Small intestine (tissue), 7 donors: ENCODE data around the gene TMEM62. TPM values are rescaled to one million over a fixed set of nuclear protein-coding genes. Genes with fewer than 3 reads are reported as not detected.

Experiments
- DNase-seq, 2 donors: peaks; one replicate each; pipeline versions ENCODE4 v3.0.0 to v3.0.0-alpha.2; 2013
- FAIRE-seq: peaks from 2 replicates; lab custom pipeline; 2012; peaks lifted over from hg19 to GRCh38; lab: Jason Lieb, UNC
- H3K27ac ChIP-seq, 3 donors: one replicate each; pipeline ENCODE4 v1.5.1; 2013; ENCODE audit warnings: low read length in 2 of 3, mild to moderate bottlenecking in 2 of 3, control low read depth in 1 of 3, inconsistent platforms in 1 of 3, low read depth in 1 of 3, moderate library complexity in 1 of 3
- H3K27me3 ChIP-seq, 3 donors: one replicate each; pipeline ENCODE4 v1.6.1; 2013; ENCODE audit warnings: low read length in 3 of 3, inconsistent platforms in 1 of 3; ENCODE audit not compliant: control insufficient read depth in 3 of 3, insufficient read depth in 3 of 3
- H3K36me3 ChIP-seq, 3 donors: one replicate each; pipeline ENCODE4 v1.6.1; 2013; ENCODE audit warnings: low read length in 3 of 3, inconsistent platforms in 1 of 3, low read depth in 1 of 3, mild to moderate bottlenecking in 1 of 3, moderate library complexity in 1 of 3; ENCODE audit not compliant: control insufficient read depth in 3 of 3, insufficient read depth in 2 of 3
- H3K4me1 ChIP-seq, 3 donors: one replicate each; pipeline ENCODE4 v1.6.1; 2013; ENCODE audit warnings: low read length in 2 of 3, inconsistent platforms in 1 of 3, low read depth in 1 of 3, mild to moderate bottlenecking in 1 of 3, moderate library complexity in 1 of 3; ENCODE audit not compliant: control insufficient read depth in 3 of 3, insufficient read depth in 2 of 3
- H3K4me3 ChIP-seq, 3 donors: one replicate each; pipeline ENCODE4 v1.5.1; 2013; ENCODE audit warnings: low read length in 3 of 3, control low read depth in 1 of 3, inconsistent platforms in 1 of 3, low read depth in 1 of 3, mild to moderate bottlenecking in 1 of 3, moderate library complexity in 1 of 3
- H3K9me3 ChIP-seq, 2 donors: one replicate each; pipeline ENCODE4 v1.6.1; 2013; ENCODE audit warnings: low read depth in 1 of 2, low read length in 1 of 2; ENCODE audit not compliant: control insufficient read depth in 2 of 2, insufficient read depth in 1 of 2
- WGBS, 3 donors: extraction: QIAGEN DNeasy Blood & Tissue Kit; methylation state at CpG; one replicate each; pipeline ENCODE4 v1.1.7; 2013; 5-methylcytosine and 5-hydroxymethylcytosine counted together
- polyA plus RNA-seq, 4 donors: library from polyadenylated mRNA; stranded (reverse) in 3 of 4; unstranded in 1 of 4; fragments of 200-250 nt in 3 of 4; fragments of 120-200 nt in 1 of 4; gene quantifications; one replicate each; pipeline versions ENCODE4 v1.2.1 to v1.2.3, GENCODE V29; 2013
- donor health status: healthy with polysubstance abuse.
- donor health status: control.
- donor health status: control.
- donor health status: Bipolar disorder and iron deficiency.
- donor health status: healthy.

Gene TMEM62
- polyA plus RNA-seq, 4 donors = 21.3 to 36.6 (median 30.3) TPM

DNA sequence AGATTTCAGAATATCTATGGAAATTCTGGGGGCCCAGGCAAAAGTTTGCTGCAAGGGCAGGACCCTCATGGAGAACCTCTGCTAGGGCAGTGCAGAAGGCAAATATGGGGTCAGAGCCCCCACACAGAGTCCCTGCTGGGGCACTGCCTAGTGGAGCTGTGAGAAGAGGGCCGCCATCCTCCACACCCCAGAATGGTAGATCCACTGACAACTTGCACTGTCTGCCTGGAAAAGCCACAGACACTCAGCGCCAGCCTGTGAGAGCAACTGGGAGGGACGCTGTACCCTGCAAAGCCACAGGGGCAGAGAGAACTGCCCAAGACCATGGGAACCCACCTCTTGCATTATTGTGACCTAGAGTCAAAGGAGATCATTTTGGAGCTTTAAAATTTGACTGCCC is 65.6 kb downstream of the TMEM62 start:
- no peak for FAIRE-seq
- 97 to 98% (median 98%) methylated on average over 3 of the region's 3 CpGs for WGBS, 3 donors

DNA sequence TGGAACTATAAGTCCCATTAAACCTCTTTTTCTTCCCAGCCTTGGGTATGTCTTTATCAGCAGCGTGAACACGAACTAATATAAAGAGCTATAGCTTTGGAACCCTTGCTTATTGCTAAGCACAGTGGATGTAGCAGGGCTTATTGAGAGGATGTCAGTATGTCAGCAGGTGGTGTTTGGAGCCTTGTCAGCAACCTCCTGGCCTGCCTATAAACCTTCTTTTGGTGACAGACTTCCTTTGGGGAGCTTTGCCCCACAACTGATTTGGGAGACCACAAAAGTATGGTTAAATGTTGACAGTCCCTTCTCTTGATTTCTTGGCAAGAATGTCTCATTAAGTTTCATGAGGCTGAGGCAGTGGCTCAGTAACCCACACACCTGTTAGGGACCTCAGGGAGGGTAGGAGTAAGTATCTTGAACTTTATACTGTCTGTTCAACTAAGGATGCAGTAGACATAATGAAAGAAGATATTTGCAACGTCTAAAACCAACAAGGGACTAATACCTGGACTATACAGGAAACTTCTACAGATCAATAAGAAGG is 66.6 kb downstream of the TMEM62 start:
- H3K4me1 ChIP-seq = no peaks in the 10 kb centered on the region
- H3K36me3 ChIP-seq = peaks cover 3 to 4% (median 4%) of the 10 kb centered on the region in 3 donors
- peaks cover 0 to 6% of the 10 kb centered on the region in 2 donors for H3K9me3 ChIP-seq
- DNase-seq = no peak
- no peaks in the 10 kb centered on the region for H3K27me3 ChIP-seq
- FAIRE-seq = no peak
- no peak overlapping the region for H3K27ac ChIP-seq
- H3K4me3 ChIP-seq = no peak overlapping the region
- 69 to 84% (median 73%) methylated on average over 3 of the region's 3 CpGs for WGBS, 3 donors

More for the DNA sequence above, 65.6 kb downstream of the TMEM62 start:
- Histone ChIP-seq H3K36me3 (peaks cover 3 to 9% (median 9%) of the 10 kb centered on the region in 3 donors), H3K27me3 (no peaks in the 10 kb centered on the region), H3K4me3 (no peak overlapping the region), H3K9me3 (peaks cover 0 to 6% of the 10 kb centered on the region in 2 donors), H3K4me1 (no peaks in the 10 kb centered on the region), H3K27ac (no peak overlapping the region)
- DNase-seq = no peak

DNA sequence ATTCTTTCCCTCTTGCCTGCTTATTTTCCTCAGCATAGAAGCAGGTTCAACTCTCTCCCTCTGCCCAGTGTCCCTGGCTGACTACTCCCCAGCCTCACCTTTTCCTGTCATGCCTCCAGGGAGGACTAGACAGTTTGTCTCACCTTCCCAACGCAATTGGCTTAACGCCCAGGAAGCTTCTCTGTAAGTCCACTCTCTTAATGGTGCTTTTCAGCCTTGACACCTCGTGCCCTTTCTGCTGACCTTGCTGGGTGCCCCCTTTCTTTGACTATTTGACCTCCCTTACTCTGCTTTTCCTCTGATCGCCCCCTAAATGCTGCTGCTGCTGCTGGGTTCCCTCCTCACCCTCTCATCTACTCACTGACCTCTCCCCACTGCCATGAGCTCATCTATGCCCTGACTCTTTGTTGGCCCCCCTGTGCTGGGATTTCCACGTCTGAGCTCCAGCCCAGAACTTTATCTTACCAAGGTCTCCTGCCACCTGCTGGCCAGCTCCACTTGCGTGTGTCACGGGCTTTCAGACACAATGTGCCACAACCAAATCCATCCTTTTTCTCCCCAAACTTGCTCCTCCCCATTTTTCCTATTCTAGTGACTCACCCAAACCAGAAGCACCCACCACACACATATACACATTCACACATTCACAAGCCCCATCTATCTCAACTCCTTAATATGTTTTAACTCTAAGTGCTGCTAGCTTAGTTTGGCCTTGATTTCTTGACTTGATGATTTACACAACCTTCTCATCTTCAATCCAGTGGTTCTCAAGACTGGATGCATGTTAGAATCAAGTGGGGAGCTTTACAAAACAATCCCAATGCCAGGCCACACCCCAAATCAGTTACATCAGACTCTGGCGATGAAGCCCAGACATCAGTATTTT is 70.9 kb downstream of the TMEM62 start:
- DNase-seq = peak; percentile 28 to 50
- 32 to 37% (median 32%) methylated on average over 8 of the region's 8 CpGs for WGBS, 3 donors
- H3K27me3 ChIP-seq = peaks cover 0 to 23% (median 0%) of the 10 kb centered on the region in 3 donors
- FAIRE-seq = no peak
- H3K9me3 ChIP-seq = no peaks in the 10 kb centered on the region
- no peaks in the 10 kb centered on the region for H3K4me1 ChIP-seq
- no peak overlapping the region for H3K27ac ChIP-seq
- no peak overlapping the region for H3K4me3 ChIP-seq
- no peaks in the 10 kb centered on the region for H3K36me3 ChIP-seq

DNA sequence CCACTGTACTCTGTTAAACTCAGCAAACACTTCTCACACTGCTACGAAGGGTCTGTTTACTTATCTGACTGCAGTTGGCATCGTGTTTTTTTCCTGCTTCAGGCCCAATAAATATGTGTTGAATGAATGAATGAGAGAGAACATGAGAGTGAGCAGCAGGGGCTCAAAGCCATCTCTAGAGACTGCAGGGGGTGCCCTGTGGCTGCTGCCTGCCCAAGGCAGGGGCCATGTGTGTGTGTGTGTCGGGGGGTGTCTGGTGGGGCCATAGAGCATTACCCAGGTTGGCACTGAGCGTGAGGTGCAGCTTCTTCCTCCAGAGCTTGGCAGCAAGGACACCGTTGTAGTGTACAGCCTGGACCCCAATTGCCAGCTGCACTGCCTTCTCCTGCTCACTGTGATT is 72.7 kb downstream of the TMEM62 start:
- H3K27ac ChIP-seq = no peak overlapping the region
- no peaks in the 10 kb centered on the region for H3K9me3 ChIP-seq
- H3K27me3 ChIP-seq = peaks cover 0 to 30% (median 2%) of the 10 kb centered on the region in 3 donors
- no peaks in the 10 kb centered on the region for H3K36me3 ChIP-seq
- DNase-seq (no peak), FAIRE-seq (no peak)
- 71 to 77% (median 76%) methylated on average over 5 of the region's 5 CpGs for WGBS, 3 donors
- no peak overlapping the region for H3K4me3 ChIP-seq
- H3K4me1 ChIP-seq = no peaks in the 10 kb centered on the region

DNA sequence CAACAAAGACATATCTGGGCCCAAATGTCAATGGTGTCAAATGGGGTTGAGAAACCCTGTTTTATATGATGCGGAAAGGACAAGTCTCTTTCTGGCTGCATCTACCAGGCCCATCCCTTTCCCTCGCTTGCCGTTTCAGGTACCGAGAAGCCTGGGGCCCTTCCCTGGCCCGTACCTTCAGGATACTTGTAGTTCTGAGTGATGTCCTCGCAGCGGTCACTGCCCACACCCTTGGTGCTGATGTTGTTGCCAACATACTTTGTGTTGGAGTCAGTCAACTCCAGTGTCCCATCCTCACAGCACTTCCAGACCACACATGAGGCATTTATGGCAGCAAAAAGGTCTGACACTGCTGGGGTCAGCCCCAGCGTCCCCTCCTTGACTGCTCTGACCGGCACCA is 73.6 kb downstream of the TMEM62 start:
- 84 to 91% (median 89%) methylated on average over 9 of the region's 9 CpGs for WGBS, 3 donors
- DNase-seq (no peak), FAIRE-seq (no peak)
- no peaks in the 10 kb centered on the region for H3K4me1 ChIP-seq
- H3K4me3 ChIP-seq = no peak overlapping the region
- H3K27ac ChIP-seq = no peak overlapping the region
- no peaks in the 10 kb centered on the region for H3K9me3 ChIP-seq
- H3K27me3 ChIP-seq = peaks cover 0 to 30% (median 2%) of the 10 kb centered on the region in 3 donors
- H3K36me3 ChIP-seq = no peaks in the 10 kb centered on the region

DNA sequence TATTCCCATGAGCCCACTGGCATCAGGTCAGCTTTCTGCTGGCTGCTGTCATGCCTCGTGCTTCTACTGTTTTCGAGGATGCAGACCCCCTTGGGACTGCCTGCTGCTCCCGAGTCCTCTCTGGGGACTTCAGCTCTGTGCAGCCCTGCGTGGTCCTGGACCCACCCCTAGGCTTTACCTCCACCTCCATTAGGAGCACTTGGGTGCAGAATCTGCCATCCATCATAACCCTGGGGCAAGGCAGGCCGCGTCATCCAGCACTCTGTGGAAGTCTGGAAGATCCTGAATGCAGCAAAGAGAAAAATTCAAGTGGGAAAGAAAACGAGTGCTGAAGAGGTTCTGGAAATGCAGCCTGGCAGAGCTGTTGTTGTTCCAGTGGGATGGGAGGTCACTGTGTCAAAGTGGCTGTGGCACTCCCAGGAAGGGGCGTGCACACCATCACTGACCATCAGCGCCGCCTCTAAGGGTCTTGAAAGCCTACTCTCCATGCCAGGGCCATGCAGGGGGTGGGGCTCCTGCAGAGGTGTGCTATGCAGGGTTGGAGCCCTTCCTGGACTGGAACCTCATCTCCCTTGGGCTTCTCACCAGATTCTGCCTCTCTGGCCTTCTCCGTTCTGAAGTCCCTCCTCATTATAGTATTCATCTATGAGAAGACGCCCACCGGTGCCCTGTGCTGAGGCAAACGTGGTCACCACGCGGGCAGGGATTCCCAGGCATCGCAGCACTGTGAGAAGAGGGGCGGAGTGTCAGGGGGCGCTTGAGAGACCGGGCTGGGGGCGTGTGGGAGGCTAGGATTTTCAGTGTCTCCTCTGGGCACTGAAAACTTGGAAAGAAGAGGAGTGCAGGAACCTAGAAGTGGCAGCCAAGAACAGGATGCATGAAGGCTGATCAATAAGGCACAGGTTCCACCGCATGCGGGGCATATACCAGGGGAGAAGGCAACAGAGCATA is 74.9 kb downstream of the TMEM62 start:
- Histone ChIP-seq H3K4me3 (no peak overlapping the region), H3K4me1 (no peaks in the 10 kb centered on the region), H3K9me3 (no peaks in the 10 kb centered on the region), H3K27me3 (peaks cover 0 to 30% (median 2%) of the 10 kb centered on the region in 3 donors), H3K27ac (no peak overlapping the region), H3K36me3 (no peaks in the 10 kb centered on the region)
- WGBS, 3 donors = 64 to 68% (median 67%) methylated on average over 23 of the region's 23 CpGs
- DNase-seq = no peak
- no peak for FAIRE-seq

DNA sequence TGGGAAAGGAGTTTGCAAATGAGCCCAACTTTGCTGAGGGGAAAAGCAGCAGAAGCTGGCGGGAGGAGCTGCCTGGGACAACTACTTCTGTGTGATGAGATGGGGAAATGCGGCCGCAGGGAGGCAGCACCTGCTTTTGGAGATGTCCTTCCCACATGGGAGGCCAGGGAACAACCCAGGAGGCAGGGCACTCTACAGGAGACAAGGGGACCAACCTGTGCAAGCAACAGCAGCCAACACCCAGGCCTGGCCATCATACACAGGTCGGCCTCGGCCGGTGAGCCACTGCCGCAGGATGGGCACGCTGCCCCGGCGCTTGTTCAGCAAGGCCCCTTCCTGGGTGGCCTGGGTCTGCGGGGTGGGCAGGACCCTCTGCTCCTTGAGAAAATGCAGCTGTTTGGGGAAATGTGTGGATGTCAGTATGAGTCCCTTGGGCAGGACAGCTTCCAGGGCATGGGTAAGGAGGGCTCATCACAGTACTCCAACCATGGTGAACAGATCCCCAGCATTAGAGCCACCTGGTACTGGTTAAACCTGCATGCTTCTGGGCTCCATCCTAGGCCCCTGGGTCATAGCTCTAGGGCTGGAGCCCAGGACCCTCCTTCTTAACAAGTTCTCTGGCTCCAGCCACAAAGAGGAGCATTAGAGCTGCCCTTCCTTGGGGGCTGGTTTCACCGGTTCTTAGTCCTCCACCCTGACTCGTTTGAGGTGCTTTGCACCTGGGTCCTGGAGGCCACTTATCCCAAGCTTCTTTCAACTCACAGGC is 75.9 kb downstream of the TMEM62 start:
- H3K27me3 ChIP-seq = peaks cover 0 to 30% (median 2%) of the 10 kb centered on the region in 3 donors
- no peaks in the 10 kb centered on the region for H3K4me1 ChIP-seq
- 56 to 69% (median 68%) methylated on average over 13 of the region's 13 CpGs for WGBS, 3 donors
- H3K36me3 ChIP-seq = no peaks in the 10 kb centered on the region
- no peak overlapping the region for H3K4me3 ChIP-seq
- H3K27ac ChIP-seq = no peak overlapping the region
- no peaks in the 10 kb centered on the region for H3K9me3 ChIP-seq
- FAIRE-seq (no peak), DNase-seq (peak in 1 of 2 donors; percentile 18)
